Right lobe of liver (tissue), 4 donors: ENCODE measurements around the gene KCTD6.

Source experiments
- POLR2A ChIP-seq: fragments of 450-650 bp; IDR thresholded peaks from one replicate; pipeline ENCODE4 v1.6.1; 2017; ENCODE audit warnings: antibody characterized with exemption, mild to moderate bottlenecking
- TF ChIP-seq, protein P1 (sequence below), 4 donors: fragments of 200-600 bp in 3 of 4; fragments of 450-650 bp in 1 of 4; IDR thresholded peaks; one replicate each; pipeline versions ENCODE4 v1.5.1 to v1.8.0; 2016 to 2022; ENCODE audit warnings: antibody characterized with exemption in 4 of 4, mild to moderate bottlenecking in 2 of 4
- donor health status: DM: no; HTN: no; CAD: no.
- donor health status: DM: no; HTN: no; CAD: no.
- donor health status: DM: no; HTN: yes; CAD: no.

DNA sequence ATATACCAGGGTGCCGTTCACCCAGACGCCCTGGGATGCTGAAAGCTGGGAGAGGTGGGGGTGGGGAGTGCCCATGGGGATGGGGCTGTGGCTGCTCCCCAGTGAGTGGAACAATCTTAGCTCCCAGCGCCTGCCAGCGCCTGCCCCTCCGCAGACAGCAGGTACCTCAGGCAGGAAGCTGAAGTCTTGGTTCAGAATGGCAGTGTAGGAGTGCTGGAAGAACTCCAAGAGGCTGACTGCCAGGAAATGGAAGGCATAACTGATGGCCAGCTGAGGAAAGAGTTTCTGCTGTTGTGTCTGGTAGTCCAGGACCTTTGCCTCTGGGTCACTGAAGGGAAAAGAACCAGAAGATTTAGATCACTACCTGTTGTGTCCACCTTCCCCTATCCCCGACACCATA is 36.7 kb downstream of the KCTD6 start:
- TF ChIP-seq, protein P1, sequence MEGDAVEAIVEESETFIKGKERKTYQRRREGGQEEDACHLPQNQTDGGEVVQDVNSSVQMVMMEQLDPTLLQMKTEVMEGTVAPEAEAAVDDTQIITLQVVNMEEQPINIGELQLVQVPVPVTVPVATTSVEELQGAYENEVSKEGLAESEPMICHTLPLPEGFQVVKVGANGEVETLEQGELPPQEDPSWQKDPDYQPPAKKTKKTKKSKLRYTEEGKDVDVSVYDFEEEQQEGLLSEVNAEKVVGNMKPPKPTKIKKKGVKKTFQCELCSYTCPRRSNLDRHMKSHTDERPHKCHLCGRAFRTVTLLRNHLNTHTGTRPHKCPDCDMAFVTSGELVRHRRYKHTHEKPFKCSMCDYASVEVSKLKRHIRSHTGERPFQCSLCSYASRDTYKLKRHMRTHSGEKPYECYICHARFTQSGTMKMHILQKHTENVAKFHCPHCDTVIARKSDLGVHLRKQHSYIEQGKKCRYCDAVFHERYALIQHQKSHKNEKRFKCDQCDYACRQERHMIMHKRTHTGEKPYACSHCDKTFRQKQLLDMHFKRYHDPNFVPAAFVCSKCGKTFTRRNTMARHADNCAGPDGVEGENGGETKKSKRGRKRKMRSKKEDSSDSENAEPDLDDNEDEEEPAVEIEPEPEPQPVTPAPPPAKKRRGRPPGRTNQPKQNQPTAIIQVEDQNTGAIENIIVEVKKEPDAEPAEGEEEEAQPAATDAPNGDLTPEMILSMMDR (IDR thresholded peaks at IDR 0.05), result no peak
- no peak for TF ChIP-seq POLR2A
